ENCODE measurements around the gene TASP1. TPM values are rescaled to one million over a fixed set of nuclear protein-coding genes. Genes with fewer than 3 reads are reported as not detected.
"Not testable (repeated sequence)": the region's sequence is repeated elsewhere in the genome, so short reads cannot be mapped to it uniquely, and the experiment has no call there.

The TASP1 gene
- total RNA-seq, 1 experiment from 2014 or later = 19.0 TPM

DNA sequence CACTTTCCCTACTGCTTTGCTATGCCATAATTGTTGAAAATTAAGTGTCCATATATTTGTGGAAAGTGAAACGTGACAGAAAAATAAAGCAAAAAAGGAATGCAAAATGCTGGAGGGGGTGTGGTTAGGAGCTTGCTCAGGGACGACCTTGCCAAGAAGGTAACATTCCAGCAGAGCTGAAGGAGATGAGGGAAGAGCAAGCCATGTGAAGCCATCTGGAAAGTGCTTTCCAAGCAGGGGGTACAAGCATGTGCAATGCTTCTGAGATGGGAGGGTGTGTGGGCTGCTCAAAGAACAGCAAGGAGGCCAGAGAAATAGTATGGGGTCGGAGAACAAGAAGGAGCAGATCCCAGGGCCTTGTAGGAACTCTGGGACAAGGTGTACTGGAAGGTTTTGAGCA lies 255.9 kb downstream of the TASP1 start:
- no TSS peak for BruUV-seq (replicated peaks)
- POLR2A ChIA-PET = interaction anchor here (1.2 kb wide), 1 partner anchor 8 kb away, joined by 3 read pairs; no protein-coding TSS in a partner anchor

GRCh38 chr20:13380497-13381229 lies 258.1 kb downstream of the TASP1 start:
- intact Hi-C loops (cut with micrococcal nuclease) = not testable (repeated sequence)
- POLR2A ChIA-PET = interaction anchor here (0.6 kb wide), 1 partner anchor 90 kb away, joined by 3 read pairs; no protein-coding TSS in a partner anchor

More for the DNA sequence above, 255.9 kb downstream of the TASP1 start:
- H3K4me3 Mint-ChIP-seq (ENCODE audit: unreplicated experiment) = no peak overlapping the region
- intact Hi-C loops (cut with micrococcal nuclease) = no loop called here
- no peaks in the 10 kb centered on the region for H3K4me1 Mint-ChIP-seq (ENCODE audit: insufficient read depth, unreplicated experiment)
- TF ChIP-seq, protein P1, sequence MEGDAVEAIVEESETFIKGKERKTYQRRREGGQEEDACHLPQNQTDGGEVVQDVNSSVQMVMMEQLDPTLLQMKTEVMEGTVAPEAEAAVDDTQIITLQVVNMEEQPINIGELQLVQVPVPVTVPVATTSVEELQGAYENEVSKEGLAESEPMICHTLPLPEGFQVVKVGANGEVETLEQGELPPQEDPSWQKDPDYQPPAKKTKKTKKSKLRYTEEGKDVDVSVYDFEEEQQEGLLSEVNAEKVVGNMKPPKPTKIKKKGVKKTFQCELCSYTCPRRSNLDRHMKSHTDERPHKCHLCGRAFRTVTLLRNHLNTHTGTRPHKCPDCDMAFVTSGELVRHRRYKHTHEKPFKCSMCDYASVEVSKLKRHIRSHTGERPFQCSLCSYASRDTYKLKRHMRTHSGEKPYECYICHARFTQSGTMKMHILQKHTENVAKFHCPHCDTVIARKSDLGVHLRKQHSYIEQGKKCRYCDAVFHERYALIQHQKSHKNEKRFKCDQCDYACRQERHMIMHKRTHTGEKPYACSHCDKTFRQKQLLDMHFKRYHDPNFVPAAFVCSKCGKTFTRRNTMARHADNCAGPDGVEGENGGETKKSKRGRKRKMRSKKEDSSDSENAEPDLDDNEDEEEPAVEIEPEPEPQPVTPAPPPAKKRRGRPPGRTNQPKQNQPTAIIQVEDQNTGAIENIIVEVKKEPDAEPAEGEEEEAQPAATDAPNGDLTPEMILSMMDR (IDR thresholded peaks at IDR 0.05; ENCODE audit: unreplicated experiment) = no peak
- H3K36me3 Mint-ChIP-seq (ENCODE audit: insufficient read depth, unreplicated experiment) = peaks cover 13% of the 10 kb centered on the region
- H3K27ac Mint-ChIP-seq (ENCODE audit: low read depth, unreplicated experiment) = no peak overlapping the region
- no peaks in the 10 kb centered on the region for H3K27me3 Mint-ChIP-seq (ENCODE audit: insufficient read depth, unreplicated experiment)
- peaks cover 28% of the 10 kb centered on the region for H3K9me3 Mint-ChIP-seq (ENCODE audit: unreplicated experiment)
- CTCF ChIA-PET = interaction anchor here (0.6 kb wide), 1 partner anchor 251 kb away, joined by 3 read pairs; no protein-coding TSS in a partner anchor
- no peak for DNase-seq (ENCODE audit: unreplicated experiment)

GRCh38 chr20:13373400-13373799 lies 265.3 kb downstream of the TASP1 start:
- no peak overlapping the region for H3K4me3 Mint-ChIP-seq (ENCODE audit: unreplicated experiment)
- H3K27ac Mint-ChIP-seq (ENCODE audit: low read depth, unreplicated experiment) = no peak overlapping the region
- H3K36me3 Mint-ChIP-seq (ENCODE audit: insufficient read depth, unreplicated experiment) = no peaks in the 10 kb centered on the region
- H3K4me1 Mint-ChIP-seq (ENCODE audit: insufficient read depth, unreplicated experiment) = no peaks in the 10 kb centered on the region
- DNase-seq (ENCODE audit: unreplicated experiment) = no peak
- TF ChIP-seq, protein P1 (IDR thresholded peaks at IDR 0.05; ENCODE audit: unreplicated experiment) = no peak
- intact Hi-C loops (cut with micrococcal nuclease) = no loop called here
- H3K27me3 Mint-ChIP-seq (ENCODE audit: insufficient read depth, unreplicated experiment) = no peaks in the 10 kb centered on the region
- POLR2A ChIA-PET = no interaction called here
- CTCF ChIA-PET = no interaction called here
- peaks cover 25% of the 10 kb centered on the region for H3K9me3 Mint-ChIP-seq (ENCODE audit: unreplicated experiment)
- BruUV-seq (replicated peaks) = no TSS peak

More at GRCh38 chr20:13380497-13381229, 258.1 kb downstream of the TASP1 start:
- H3K4me1 Mint-ChIP-seq (ENCODE audit: insufficient read depth, unreplicated experiment); DNase-seq (ENCODE audit: unreplicated experiment); BruUV-seq (replicated peaks); H3K27me3 Mint-ChIP-seq (ENCODE audit: insufficient read depth, unreplicated experiment); H3K4me3 Mint-ChIP-seq (ENCODE audit: unreplicated experiment); H3K27ac Mint-ChIP-seq (ENCODE audit: low read depth, unreplicated experiment): not testable (repeated sequence)
- Mint-ChIP-seq H3K36me3 (ENCODE audit: insufficient read depth, unreplicated experiment) (peaks cover 13% of the 10 kb centered on the region), H3K9me3 (ENCODE audit: unreplicated experiment) (peaks cover 31% of the 10 kb centered on the region)
- CTCF ChIA-PET = interaction anchor here (0.8 to 1.2 kb wide), 3 partner anchors 14 to 178 kb away, joined by 3 to 4 read pairs (median 3); no protein-coding TSS in a partner anchor

DNA sequence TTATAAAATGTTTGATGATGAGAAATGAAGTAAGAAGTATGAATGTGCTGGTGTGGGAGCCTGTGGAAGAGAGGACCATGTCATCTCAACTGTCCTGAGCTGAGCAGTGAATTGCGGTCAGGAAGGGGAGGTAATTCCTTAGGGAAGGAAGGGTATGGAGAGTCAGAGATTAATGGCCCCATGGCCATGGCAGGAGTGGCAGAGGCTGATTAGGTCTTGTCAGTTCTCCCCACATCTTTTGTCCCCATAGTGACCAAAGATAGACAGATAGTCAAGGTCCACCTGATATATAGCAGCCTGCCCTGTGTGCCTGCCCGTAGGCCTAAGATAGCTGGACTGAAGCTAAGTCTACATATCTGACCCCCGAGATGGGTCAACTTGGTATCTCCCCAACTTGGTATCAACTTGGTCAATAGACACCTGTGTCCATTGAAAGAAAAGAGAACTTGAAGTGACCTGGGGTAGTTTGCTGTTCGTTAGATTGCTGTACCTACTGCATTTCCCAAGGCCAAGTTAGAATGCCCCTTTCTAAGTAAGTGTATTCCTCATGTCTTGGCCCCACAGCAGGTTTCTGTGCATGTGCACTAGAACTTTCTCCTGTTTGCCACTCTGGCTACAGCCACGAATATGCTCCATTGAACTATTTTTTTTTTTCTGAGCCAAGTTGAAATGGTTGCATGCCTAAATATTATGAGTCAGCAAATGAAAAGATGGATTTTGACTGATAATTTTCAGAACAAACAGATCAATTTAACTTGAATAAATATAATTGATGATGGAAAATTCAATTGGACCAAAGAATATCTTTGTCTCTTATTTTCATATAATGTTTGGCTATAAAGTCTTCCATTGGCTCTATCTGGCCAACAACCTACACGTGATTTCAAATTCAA lies 274.2 kb downstream of the TASP1 start:
- DNase-seq (ENCODE audit: unreplicated experiment) = no peak
- ChIA-PET POLR2A (no interaction called here), CTCF (interaction anchor here (0.6 to 0.7 kb wide), 2 partner anchors 178 to 1352 kb away, joined by 3 read pairs; no protein-coding TSS in a partner anchor)
- H3K27me3 Mint-ChIP-seq (ENCODE audit: insufficient read depth, unreplicated experiment) = no peaks in the 10 kb centered on the region
- H3K4me1 Mint-ChIP-seq (ENCODE audit: insufficient read depth, unreplicated experiment) = peaks cover 5% of the 10 kb centered on the region
- BruUV-seq (replicated peaks) = no TSS peak
- H3K4me3 Mint-ChIP-seq (ENCODE audit: unreplicated experiment) = no peak overlapping the region
- TF ChIP-seq, protein P1 (IDR thresholded peaks at IDR 0.05; ENCODE audit: unreplicated experiment) = no peak
- H3K36me3 Mint-ChIP-seq (ENCODE audit: insufficient read depth, unreplicated experiment) = no peaks in the 10 kb centered on the region
- H3K9me3 Mint-ChIP-seq (ENCODE audit: unreplicated experiment) = no peaks in the 10 kb centered on the region
- intact Hi-C loops (cut with micrococcal nuclease) = no loop called here
- no peak overlapping the region for H3K27ac Mint-ChIP-seq (ENCODE audit: low read depth, unreplicated experiment)
